H1 (cell line): Measurements from ENCODE around the gene EPS8. TPM values are rescaled to one million over a fixed set of nuclear protein-coding genes. Genes with fewer than 3 reads are reported as not detected.

Experiments used
- MAFK ChIP-seq: IDR thresholded peaks from 2 replicates; pipeline ENCODE4 v1.6.1; 2012; ENCODE audit warnings: low read depth, mild to moderate bottlenecking, improper control_type of control experiment, low read length
- ZNF274 ChIP-seq: IDR thresholded peaks from 2 replicates; pipeline ENCODE4 v1.7.0; 2012; ENCODE audit warnings: low read length, borderline replicate concordance; ENCODE audit errors: extremely low read depth
- polyA plus RNA-seq, 7 experiments: library from polyadenylated mRNA; depleted of rRNA in 3 of 7; stranded (reverse) in 5 of 7; unstranded in 2 of 7; fragments of >200 nt in 5 of 7; fragments of 200-250 nt in 2 of 7; gene quantifications; 1 replicate in 5 of 7; 2 replicates in 1 of 7; 4 replicates in 1 of 7; pipeline versions ENCODE4 v1.2.1 to v1.2.3, GENCODE V29; 2011 to 2013; ENCODE audit warnings: missing spikeins in 2 of 7, mixed read lengths in 2 of 7
- total RNA-seq: library from RNA; stranded (reverse); fragmentation: NEBNext Ultra II Directional; extraction: Animal tissue kit (Norgen Biotek cat#: 25700); gene quantifications from 2 replicates; pipeline ENCODE4 v1.2.1, GENCODE V29; 2021
- TF ChIP-seq, protein P1 (sequence below): IDR thresholded peaks from 2 replicates; pipeline ENCODE4 v1.6.1; 2012; ENCODE audit warnings: inconsistent platforms

EPS8 gene
- total and polyA plus RNA-seq, 2 of the 8 experiments (the other 6 are each of a cell fraction or from before 2014, with no cell fraction given) = 3.0 to 4.6 TPM

DNA sequence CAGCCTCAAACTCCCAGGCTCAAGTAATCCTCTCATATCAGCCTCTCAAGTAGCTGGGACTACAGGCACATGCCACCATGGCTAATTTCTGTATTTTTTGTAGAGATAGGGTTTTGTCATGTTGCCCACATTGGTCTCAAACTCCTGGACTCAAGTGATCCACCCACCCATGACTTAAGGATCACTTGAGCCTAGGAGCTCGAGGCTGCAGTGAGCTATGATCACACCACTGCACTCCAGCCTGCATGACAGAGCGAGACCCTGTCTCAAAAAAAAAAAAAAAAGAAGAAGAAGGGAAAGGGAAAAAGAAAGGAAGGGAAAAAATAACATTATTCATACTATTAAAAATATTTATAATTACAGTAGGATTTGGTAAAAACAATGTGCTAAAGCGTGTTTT, 19.2 kb downstream of the EPS8 start (continued):
- TF ChIP-seq MAFK (no peak), ZNF274 (no peak)
- TF ChIP-seq, protein P1, sequence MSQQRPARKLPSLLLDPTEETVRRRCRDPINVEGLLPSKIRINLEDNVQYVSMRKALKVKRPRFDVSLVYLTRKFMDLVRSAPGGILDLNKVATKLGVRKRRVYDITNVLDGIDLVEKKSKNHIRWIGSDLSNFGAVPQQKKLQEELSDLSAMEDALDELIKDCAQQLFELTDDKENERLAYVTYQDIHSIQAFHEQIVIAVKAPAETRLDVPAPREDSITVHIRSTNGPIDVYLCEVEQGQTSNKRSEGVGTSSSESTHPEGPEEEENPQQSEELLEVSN = no peak
